Colon (tissue), 2 donors: ENCODE measurements around the gene GBA3.

Source experiments
- FAIRE-seq: peaks from 2 replicates; lab custom pipeline; 2012; peaks lifted over from hg19 to GRCh38; lab: Jason Lieb, UNC
- donor health status: control.
- donor health status: control.

GBA3 gene

GRCh38 chr4:22692736-22693135, at the start of gene GBA3:
TSS of gene GBA3 (plus strand) at chr4:22692937.
- FAIRE-seq = no peak

- no peak for FAIRE-seq
These were observed 48.8 kb upstream of the GBA3 start for GRCh38 chr4:22643952-22644351.

- no peak for FAIRE-seq
These were observed 47.1 kb upstream of the GBA3 start for GRCh38 chr4:22645481-22646182.

- FAIRE-seq = no peak
These were observed 43.7 kb upstream of the GBA3 start for GRCh38 chr4:22648996-22649395.

- no peak for FAIRE-seq
These were observed 42.0 kb upstream of the GBA3 start for GRCh38 chr4:22650771-22651170.

GRCh38 chr4:22653752-22654151, 39.0 kb upstream of the GBA3 start:
- FAIRE-seq = no peak

- FAIRE-seq = no peak
These were observed 31.3 kb upstream of the GBA3 start for GRCh38 chr4:22661443-22661842.

- FAIRE-seq = no peak
These were observed 25.3 kb upstream of the GBA3 start for GRCh38 chr4:22667332-22667940.

- FAIRE-seq = peak; percentile 78
These were observed 24.4 kb upstream of the GBA3 start for GRCh38 chr4:22668301-22668700.

- FAIRE-seq = no peak
These were observed 24.0 kb upstream of the GBA3 start for GRCh38 chr4:22668702-22669101.

- no peak for FAIRE-seq
These were observed 21.8 kb upstream of the GBA3 start for GRCh38 chr4:22670956-22671355.

GRCh38 chr4:22672519-22672918, 20.2 kb upstream of the GBA3 start:
- no peak for FAIRE-seq

GRCh38 chr4:22672944-22673343, 19.8 kb upstream of the GBA3 start:
- no peak for FAIRE-seq

GRCh38 chr4:22674700-22675099, 18.0 kb upstream of the GBA3 start:
- no peak for FAIRE-seq

GRCh38 chr4:22676063-22676462, 16.7 kb upstream of the GBA3 start:
- FAIRE-seq = no peak

GRCh38 chr4:22677780-22678179, 15.0 kb upstream of the GBA3 start:
- FAIRE-seq = no peak

GRCh38 chr4:22678940-22679854, 13.5 kb upstream of the GBA3 start:
- peak; percentile 36 for FAIRE-seq

- no peak for FAIRE-seq
These were observed 12.6 kb upstream of the GBA3 start for GRCh38 chr4:22680065-22680642.

- no peak for FAIRE-seq
These were observed 9.0 kb upstream of the GBA3 start for GRCh38 chr4:22683726-22684125.

- no peak for FAIRE-seq
These were observed 6.6 kb upstream of the GBA3 start for GRCh38 chr4:22686141-22686540.

GRCh38 chr4:22688236-22688635, 4.5 kb upstream of the GBA3 start:
- no peak for FAIRE-seq

- FAIRE-seq = no peak
These were observed 3.3 kb upstream of the GBA3 start for GRCh38 chr4:22689428-22689827.

- FAIRE-seq = no peak
These were observed 2.3 kb downstream of the GBA3 start for GRCh38 chr4:22695029-22695428.
